Mucosa of gallbladder (tissue), 1 donor: ENCODE data around the gene TXLNB. TPM values are rescaled to one million over a fixed set of nuclear protein-coding genes. Genes with fewer than 3 reads are reported as not detected.
A peak's percentile ranks its signal among the peaks of the same experiment; 100 is the strongest.

Experiments
- DNase-seq: peaks from one replicate; pipeline ENCODE4 v3.0.0-alpha.2; 2020; ENCODE audit warnings: low spot score
- total RNA-seq: library from RNA; stranded (reverse); gene quantifications from one replicate; pipeline ENCODE4 v1.2.1, GENCODE V29; 2021
- donor health status: DM: no; HTN: no; CAD: no.

TXLNB gene
- 0.75 TPM for total RNA-seq

DNA sequence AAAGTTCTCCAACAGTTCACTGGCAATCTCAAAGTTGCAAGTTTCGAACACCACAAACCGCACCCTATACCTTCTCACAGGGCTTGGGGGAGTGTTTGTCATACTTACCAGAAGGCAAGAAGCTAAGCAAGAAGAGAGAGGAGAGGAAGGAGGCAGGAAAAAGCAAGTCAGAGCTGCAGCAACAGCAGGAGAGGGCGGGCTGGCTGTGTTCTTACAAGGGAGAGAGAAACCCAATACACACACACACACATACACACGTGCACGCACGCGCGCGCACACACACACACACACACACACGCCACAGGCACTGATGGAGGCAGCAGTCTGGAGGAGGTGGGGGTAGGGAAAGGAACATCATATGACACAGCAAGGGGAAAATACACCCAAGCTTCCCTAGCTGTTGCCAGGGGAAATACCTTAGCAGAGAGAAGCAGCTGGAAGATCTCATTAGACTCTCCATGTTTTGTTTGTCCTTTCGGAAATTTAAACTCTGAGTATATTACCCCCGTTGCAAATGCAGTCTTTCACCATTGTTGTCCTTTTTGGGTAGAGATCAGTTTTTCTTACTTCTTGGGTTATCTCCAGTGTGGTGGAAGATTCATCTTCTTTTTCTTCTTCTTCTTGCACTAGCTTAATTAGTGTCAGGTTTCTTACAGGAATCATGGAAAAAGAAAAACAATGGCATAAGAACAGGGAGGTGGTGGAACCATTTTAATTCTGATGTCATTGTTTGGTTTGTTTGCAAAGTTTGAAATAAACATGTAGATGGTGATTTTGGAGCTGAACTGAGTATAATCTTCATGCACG lies at the start of gene TXLNB:
TXLNB (minus strand) TSS at position 186 of the 807 bp plus-strand sequence. CDS start 3,099 bp downstream, outside the sequence.
- DNase-seq, result peak; percentile 72

GRCh38 chr6:139341060-139341459 lies 49.3 kb upstream of the TXLNB start:
- DNase-seq, result no peak

DNA sequence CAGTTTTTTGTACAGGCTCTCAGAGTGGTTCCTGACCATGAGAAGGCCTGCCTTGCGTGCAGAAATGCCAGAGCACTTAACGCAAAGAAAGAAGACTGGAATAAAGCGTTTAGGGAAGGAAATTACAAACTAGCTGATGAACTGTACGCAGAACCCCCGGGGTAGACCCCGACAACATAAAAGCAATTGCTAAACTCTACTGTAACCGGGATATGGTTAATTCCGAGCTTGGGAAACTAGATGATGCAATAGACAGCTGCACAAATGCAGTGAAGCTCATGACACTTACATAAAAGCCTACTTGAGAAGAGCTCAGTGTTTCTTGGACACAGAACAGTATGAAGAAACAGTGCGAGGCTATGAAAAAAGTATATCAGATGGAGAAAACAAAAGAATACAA lies 47.0 kb upstream of the TXLNB start:
- no peak for DNase-seq

DNA sequence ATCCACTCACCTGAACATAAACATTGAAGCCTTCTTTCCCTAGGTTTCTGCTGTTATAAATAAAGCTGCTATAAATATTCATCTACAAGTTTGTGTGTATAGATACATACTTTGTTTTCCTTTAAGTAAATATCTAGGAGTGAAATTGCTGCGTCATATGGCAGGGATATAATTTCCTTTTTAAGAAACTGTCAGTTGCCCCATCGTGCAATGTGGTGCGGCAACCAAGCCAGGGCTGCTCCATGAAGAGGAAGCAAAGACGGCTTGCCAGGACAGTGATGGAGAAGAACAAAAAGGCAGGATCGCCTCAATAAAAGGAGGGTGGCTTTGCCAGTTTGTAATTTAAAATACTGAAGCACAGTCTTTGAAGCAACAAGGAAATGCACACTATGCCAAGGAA lies 46.0 kb upstream of the TXLNB start:
- DNase-seq, result no peak

GRCh38 chr6:139337001-139337400 lies 45.2 kb upstream of the TXLNB start:
- DNase-seq, result no peak

GRCh38 chr6:139336488-139336887 lies 44.7 kb upstream of the TXLNB start:
- no peak for DNase-seq

- no peak for DNase-seq
These were observed 43.8 kb upstream of the TXLNB start for GRCh38 chr6:139335447-139336210.

GRCh38 chr6:139334806-139335446 lies 43.1 kb upstream of the TXLNB start:
- DNase-seq, result no peak

- no peak for DNase-seq
These were observed 39.2 kb upstream of the TXLNB start for GRCh38 chr6:139330826-139331500.

- DNase-seq, result no peak
These were observed 38.5 kb upstream of the TXLNB start for GRCh38 chr6:139330306-139330705.

DNA sequence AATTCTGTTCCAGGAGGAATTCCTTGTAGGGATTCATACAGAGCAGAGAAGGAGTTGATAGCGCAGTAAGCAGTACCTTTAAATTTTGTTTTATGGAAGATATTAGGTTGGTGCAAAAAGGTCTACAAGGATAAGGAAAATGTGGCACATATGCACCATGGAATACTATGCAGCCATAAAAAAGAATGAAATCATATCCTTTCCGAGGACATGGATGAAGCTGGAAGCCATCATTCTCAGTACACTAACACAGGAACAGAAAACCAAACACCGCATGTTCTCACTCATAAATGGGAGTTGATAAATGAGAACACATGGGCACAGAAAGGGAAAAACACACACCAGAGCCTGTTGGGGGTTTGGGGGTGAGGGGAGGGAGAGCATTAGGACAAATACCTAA lies 37.4 kb upstream of the TXLNB start:
- no peak for DNase-seq

DNA sequence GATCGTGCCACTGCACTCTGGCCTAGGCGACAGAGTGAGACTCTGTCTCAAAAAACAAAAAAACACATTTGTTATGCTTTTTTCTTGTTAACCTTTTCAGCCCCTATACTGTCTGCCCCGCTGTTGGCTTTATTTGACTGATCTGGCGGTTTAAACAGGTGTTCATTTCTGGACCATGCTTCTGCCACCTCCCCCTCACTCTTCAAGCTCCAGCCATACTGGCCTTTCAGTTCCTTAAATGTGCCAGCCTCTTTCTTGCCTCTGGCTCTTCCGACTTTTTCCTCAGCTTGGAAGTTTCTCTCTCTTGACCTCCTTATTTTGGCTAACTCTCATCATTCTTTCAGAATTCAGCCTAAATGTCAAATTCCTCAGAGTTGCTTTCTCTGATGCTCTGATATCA lies 35.2 kb upstream of the TXLNB start:
- no peak for DNase-seq

- DNase-seq, result no peak
These were observed 33.9 kb upstream of the TXLNB start for GRCh38 chr6:139325686-139326085.

DNA sequence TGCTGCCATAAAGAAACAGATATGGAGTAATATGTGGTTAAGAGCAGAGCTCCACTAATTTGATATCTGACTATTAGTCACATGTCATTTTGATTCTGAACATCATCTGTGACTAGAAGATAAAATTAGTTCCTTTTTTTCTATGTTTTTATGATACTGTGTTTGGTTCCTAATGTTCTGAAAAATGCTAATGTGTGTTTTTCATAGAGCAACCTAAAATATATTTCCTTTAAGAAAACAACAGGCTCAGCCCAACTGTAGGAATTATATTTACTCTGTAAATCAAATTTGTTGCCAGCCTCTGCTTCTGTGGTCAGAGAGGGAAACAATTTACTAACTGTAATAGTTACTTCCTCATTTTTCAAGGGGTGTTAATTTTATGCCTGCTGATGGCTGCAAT lies 33.3 kb upstream of the TXLNB start:
- DNase-seq, result no peak

- no peak for DNase-seq
These were observed 32.4 kb upstream of the TXLNB start for GRCh38 chr6:139324301-139324555.

DNA sequence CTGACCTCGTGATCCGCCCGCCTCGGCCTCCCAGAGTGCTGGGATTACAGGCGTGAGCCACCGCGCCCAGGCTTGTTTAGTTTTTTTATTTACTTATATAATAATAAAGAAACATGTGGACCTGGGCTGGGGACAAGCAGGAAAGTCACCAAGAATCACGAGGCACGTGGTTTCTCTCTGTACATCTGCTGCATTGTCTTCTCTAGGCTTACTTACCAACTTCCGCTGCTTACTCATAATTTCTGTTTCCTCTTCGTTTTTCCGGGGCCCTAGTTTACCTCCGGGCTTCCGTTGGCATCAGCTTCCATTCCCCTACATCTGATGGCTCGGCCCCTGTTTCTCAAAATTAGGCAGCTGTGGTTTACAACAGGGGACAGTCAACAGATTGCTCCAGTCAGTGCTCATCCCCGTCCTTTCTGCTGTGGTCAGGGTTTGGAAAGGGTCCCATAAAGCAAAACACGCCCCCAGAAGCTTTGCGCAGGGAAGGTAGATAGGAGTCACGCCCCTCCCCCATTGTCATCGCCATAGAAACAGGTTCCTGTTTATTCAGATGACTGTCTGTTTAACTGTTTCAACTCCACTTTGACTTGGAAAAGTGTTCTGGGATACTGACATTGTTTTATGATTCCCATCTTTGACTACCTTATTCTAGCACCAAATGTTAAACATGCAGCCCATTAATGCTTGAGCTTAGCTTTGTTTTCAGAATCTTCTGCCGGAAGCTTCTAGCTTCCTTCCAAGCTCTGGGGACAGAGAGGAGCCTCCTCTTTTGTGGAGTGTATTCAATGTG lies 31.9 kb upstream of the TXLNB start:
- peak; percentile 82 for DNase-seq

GRCh38 chr6:139320081-139320480 lies 28.3 kb upstream of the TXLNB start:
- no peak for DNase-seq

GRCh38 chr6:139316622-139317317 lies 25.0 kb upstream of the TXLNB start:
- DNase-seq, result no peak

DNA sequence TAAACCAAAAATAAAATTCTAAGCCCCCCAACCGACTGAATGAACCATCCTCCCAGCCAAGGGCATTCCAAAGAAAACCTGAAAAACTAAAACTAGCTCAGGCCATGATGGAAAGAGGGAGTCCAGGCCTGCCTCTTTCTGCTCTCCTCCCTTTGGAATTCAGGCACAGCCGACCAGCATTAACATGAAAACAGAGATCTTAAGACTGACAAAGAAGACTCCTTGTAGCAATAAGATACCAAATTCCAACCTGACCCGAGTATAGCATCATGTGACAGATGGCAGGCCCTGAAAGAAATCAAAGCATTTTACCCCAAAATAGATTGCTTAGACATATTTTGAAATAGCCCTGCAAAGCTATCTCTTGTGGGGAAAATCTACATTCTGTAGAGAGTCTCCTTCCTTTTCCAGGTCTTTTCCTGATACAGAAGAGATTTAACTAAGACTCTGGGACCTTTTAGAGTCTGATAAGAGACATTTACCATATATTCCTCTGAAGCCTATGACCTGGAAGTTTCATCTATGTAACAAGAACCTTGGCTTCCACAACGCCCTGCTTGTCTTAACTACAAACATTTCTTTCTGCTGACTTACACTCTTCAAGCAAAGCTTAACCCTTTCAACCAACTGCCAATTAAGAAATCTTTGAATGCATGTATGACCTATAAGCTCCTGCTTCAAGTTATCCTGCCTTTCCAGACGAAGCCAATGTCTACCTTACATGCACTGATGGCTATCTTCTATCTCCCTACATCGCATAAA lies 22.2 kb upstream of the TXLNB start:
- no peak for DNase-seq

DNA sequence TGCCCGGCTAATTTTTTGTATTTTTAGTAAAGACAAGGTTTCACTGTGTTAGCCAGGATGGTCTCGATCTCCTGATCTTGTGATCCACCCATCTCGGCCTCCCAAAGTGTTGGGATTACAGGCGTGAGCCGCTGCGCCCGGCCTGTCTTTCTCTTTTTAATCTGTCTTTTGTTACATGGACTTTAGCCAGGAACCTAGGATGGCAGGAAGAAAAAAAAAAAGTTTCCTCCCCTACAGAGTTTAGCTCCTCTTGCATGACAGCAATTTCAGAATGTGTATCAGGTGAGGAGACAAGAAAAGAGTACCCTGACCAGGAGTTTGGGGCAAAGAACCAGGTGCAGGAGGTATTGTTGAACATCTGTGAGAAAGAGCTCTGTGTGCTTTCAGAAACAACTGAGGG lies 21.4 kb upstream of the TXLNB start:
- DNase-seq, result no peak
